ENCODE data around the gene CRACR2B.

DNA sequence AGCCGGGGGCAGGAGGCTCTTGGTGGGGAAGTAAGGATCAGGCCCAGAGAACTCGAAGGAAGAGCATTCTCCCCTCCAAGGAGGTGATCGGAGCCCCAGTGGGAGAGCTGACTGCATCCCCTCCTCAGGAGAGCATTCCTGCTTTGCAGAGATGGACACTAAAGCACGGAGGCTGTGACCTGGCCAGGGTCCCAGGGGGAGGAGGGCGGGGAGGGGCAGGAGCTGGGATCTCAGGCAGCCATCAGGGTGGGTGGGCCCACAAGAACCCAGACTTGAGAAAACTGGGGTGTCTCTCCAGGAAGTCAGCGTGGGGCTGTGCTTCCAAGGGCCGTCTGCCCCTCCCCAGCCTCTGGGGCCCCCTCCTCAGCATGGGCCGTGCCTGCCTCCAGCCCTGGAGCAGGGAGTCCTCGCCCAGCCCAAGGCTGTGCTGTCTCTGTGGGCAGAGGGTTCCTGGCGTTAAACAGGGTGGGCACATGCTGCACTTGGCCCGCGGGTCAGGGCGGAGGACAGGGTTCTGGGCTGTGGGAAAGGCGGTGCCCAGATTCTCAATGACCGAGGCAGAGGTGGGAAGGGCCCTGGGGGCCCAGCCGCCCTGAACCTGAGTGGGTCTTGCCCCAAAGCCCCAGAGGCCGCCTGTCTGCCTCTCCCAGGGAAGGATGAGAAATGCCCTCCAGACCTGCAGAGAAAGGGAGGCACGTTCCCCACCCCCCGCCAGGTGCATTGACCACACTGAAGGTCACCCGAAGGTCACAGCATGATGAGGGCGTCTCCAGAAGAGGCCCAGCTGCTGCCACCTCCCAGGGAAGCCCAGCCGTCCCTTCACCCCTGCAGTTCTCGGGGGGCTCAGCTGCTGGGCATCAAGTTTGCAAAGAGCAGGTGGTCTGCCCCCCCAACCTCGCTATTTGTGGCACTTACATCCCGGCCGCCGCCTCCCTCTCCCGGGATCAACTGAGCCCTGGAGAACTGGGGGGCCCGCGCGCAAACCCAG, 38.5 kb upstream of the CRACR2B start:
- TF ChIP-seq CTCF (IDR thresholded peaks at IDR 0.05; ENCODE audit: insufficient read depth, low read length) (no peak), POLR2AphosphoS5 (IDR thresholded peaks at IDR 0.05; ENCODE audit: low read depth) (no peak)
